HG02798 (cell line): Measurements from ENCODE around the gene PDGFD.

Experiments
- ATAC-seq: cut with Tn5 transposase; IDR thresholded peaks from one replicate; pipeline ENCODE4 v1.9.1; 2021; ENCODE audit warnings: mild to moderate bottlenecking; ENCODE audit not compliant: unreplicated experiment, poor library complexity

PDGFD gene

GRCh38 chr11:104146943-104147342, 17.0 kb downstream of the PDGFD start:
- no peak for ATAC-seq

GRCh38 chr11:104146421-104146820, 17.5 kb downstream of the PDGFD start:
- ATAC-seq: no peak

DNA sequence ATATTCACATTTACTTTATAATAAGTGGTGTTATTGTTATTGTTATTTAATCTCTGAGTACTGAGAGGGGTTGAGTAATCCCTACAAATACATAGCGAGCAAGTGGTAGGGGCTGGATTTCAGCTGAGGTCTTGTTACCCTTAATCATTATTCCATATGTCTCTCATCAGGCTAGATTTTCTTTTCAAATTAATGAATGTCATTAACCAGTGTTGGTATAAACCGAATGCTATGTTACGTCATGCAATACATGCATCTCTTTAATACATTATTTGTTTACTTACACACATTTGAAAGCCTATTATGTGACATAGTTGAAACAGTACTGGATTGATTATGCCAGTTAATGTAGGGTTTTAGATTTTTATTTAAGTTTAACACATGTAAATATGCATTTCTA, 18.9 kb downstream of the PDGFD start:
- no peak for ATAC-seq

- ATAC-seq: no peak
Measured at GRCh38 chr11:104142698-104143097, 21.2 kb downstream of the PDGFD start.

DNA sequence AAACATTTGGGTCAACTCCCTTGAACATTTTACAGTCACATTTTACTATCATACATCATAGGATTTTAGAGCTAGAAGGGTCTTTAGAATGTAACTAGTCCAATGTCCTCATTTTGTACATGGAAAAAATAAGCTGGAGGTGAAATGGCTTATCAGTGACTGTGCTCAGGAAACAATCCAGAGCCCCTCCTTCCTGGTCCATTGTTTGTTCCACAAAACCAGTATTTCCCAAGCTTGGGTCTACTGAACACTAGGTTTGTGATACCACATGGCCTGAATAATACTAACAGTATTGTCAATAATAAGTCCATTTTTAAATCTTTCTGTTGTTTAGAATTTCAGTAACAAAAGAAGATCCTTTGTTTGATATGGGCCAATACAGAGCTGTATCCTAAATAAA, 27.1 kb downstream of the PDGFD start:
- ATAC-seq: no peak

DNA sequence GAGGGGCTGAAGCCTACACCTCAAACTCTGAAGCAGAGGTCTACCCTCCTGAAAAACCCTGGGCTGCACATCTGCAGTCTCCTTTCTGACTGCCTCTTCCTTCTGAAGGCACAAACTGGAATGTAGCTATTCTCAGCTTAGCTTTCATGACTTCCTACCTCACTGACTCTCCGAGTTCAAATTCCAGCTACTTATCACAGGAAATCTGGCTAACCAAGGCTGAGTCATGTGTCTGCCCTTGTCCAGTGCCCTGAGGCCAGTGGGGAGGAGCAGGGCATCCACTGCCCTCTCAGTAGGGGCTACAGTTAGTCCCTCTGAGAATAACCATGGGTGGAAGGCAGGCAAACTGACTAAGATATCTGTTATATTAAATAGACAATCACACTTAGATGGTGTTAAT, 29.2 kb downstream of the PDGFD start:
- no peak for ATAC-seq

DNA sequence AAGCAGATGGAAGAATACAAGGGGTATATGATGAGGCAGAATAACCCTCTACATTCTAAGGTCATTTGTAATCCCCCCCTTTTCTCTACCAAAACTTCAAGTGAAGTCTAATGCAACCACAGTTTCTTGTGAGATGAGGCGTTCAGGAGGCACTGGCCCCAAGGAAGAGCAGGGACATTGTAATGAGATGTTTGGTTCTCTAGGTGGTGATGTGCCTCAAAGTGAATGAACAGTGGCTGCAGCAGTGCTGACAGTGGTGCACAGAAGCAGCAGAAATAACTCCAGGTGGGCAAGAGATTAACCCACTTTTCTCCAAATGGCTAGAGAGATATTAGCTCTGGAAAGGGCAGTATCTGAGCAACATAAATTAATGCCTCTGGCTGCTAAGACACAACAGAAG, 33.8 kb downstream of the PDGFD start:
- no peak for ATAC-seq

DNA sequence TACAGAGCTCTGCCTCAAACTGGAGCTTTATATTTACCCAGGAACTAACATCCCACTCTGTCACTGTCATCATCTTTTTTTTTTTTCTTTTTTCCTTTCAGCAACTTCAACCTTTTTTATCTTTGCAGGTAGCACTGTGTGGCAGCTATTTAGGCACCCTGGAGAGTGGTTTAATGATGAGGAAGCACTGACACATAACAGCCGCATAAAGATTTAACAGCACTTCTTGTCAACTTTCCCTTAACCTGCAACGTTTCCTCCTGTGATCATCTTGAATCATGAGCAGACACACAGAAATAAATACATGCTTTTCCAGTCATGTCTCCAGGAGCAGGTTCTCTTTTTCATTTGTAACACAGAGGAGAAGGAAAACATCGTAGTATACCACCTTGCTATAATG, 34.8 kb downstream of the PDGFD start:
- no peak for ATAC-seq

GRCh38 chr11:104127828-104128227, 36.1 kb downstream of the PDGFD start:
- ATAC-seq: no peak

DNA sequence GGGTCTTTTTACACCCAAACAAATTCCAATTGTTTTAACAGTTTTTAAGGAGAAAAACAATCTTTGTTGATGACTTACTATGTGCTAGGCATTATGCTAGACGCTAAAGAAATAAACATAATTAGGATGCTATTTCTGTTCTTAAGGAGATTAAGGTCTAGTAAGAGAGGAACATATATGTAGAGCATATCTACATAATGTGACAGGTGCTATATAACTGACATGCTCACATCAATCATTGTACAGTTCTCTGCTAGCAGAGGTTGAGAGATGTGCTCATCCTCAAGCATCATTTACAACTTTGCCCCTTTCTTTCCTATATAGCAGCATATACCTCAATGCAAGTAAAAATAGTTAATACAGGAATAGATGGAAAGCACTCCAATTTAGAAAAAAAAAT, 37.5 kb downstream of the PDGFD start:
- no peak for ATAC-seq

GRCh38 chr11:104124979-104125378, 39.0 kb downstream of the PDGFD start:
- peak; percentile 64 for ATAC-seq

DNA sequence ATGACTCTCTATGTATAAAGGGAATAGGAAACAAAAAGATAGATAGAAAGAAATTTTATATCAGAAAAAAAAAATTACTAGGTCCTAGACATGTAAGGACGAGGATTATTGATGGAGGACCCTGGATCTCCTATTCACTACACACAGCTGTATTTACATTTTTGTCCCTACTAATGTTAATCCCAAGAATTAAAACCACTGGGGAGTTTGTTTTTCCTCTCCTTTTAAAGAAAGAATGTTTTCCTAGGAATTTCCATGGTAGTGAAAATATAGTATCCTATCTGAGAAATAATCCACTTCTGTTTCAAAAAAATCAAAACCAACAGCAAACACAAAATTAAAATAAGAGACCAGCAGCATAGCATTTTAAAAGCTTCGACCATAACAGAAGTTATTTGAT, 41.1 kb downstream of the PDGFD start:
- no peak for ATAC-seq

GRCh38 chr11:104122011-104122635, 41.8 kb downstream of the PDGFD start:
- no peak for ATAC-seq

DNA sequence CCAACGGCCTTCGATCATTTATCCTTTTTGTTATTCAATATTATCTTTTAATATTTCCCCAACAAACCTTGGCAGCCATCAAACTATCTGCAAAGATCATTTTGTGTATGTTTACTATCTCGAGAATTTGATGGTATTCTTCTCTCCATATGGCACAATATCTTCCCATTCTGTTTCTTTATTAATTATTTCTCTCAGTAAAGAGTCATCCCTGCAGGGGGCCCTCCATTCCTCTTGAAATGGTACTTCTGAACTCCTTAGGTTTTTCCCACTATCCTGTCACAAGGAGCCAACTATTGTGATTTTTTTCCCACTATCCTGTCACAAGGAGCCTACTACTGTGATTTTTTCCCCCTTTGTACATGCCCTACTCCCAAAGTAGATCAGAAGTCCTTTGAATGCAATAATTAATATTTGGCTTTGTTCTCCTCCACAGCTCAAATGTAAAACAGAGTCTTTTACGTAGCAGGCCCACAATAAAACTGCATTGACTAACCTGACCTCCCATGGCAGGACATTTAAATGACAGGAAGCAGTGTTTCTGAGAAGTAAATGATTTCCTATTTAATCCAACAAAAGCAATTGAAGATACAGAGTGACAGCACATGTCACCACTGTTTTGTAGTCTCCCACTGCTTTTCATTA, 43.3 kb downstream of the PDGFD start:
- ATAC-seq: no peak

DNA sequence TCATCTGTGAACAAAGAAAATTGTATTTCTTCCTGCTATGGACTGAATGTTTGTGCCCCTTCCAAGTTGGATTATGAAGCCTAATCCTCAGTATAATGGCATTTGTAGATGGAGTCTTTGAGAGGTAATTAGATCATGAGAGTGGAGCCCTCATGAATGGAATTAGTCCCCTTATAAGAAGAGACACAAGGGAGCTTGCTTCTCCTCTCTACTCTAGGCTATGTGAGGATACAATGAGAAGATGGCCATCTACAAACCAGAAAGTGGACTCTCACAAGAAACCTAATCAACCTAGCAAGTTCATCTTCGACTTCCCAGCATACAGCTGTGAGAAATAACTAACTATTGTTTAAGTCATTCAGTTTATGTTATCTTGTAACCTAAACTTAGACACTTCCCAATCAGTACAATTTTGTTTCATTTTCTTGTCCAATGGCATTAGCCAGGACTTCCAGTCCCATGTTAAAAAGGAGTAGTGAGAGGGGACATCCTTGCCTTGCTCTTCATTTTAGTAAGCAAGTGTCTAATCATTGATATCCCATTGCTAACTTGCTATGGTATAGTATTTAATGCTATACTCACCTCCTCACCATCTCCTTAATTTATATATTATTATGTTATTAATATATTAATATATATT, 45.7 kb downstream of the PDGFD start:
- no peak for ATAC-seq

DNA sequence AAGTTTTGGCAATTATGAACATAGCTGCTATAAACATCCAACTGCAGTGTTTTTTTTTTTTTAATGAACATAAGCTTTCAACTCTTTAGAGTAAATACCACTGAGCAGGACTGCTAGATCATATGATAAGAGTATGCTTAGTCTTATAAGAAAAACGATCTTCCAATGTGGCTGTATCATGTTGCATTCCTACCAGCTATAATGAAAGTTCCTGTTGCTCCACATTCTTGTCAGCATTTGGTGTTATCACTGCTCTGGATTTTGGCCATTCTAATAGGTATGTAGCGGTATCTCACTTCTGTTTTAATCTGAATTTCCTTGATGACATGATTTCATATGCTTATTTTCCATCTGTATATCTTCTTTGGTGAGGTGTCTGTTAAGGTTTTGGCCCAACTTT, 50.4 kb downstream of the PDGFD start:
- no peak for ATAC-seq

- ATAC-seq: no peak
Measured at GRCh38 chr11:104106136-104106754, 57.7 kb downstream of the PDGFD start.

GRCh38 chr11:104105155-104105554, 58.8 kb downstream of the PDGFD start:
- ATAC-seq: no peak

GRCh38 chr11:104104664-104105063, 59.3 kb downstream of the PDGFD start:
- no peak for ATAC-seq

GRCh38 chr11:104104201-104104600, 59.7 kb downstream of the PDGFD start:
- ATAC-seq: no peak

GRCh38 chr11:104098555-104098954, 65.4 kb downstream of the PDGFD start:
- ATAC-seq: no peak
